Left hindlimb (tissue), 1 donor: ENCODE results near the gene GTSE1.
A peak's percentile ranks its signal among the peaks of the same experiment; 100 is the strongest.

Experiments
- DNase-seq: peaks from one replicate; pipeline ENCODE4 v3.0.0-alpha.2; 2018

The GTSE1 gene

DNA sequence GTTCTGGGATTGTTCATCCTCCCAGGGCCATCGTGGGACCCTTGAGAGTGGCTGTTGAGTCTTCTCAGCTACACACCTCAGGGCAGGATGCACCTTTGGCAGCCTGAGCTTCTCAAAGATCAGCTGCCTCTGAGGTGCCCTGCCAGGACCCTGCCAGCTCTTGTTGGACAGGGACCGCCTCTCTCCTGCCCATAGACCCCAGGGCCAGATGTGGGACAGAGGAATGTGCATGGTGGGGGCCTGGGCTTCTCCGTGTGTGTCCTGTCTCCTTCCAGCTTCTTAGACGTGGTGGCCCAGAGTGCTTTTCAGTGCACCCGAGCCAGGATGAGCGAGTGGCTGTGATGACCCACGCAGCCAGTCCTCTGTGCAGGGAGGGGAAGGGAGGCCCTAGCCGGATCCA, 32.9 kb downstream of the GTSE1 start:
- DNase-seq = no peak

DNA sequence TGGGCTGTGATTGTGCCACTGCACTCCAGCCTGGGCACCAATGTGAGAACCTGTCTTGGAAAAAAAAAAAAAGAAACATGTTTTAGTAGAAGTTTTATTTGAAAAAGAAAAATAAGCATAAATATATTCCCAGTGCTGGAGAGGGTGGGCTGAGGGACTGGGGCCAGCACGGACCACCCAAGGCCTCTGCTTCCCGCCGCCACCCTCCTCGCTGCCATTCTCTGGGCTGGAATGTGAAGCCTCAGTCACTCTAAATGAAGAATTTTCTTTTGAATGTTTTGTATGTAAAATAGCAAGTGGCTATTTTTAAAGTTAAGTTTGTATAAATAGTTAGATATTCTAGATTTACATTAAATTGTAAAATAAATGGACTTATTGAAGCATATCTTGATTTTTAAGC, 33.8 kb downstream of the GTSE1 start:
- DNase-seq = no peak

DNA sequence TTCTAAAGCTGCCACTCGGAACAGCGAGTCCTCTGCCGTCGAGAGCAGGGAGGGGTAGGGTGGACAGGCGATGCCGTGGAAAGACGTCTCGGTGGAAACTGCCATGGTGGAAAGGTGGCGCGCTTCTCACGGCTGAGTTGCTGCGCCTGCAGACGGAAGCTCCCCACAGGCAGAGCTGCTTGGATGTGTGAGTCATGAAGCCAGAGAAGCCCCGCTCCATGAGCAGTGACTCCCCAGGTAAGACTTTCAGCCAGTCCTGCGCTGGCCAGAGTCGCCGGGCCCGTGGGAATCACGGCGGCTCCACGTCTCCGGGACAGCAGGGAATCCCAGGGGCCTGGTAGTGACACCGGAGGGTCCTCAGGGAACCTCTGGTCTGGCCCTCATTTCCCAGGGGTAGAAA, 34.8 kb downstream of the GTSE1 start:
- no peak for DNase-seq

DNA sequence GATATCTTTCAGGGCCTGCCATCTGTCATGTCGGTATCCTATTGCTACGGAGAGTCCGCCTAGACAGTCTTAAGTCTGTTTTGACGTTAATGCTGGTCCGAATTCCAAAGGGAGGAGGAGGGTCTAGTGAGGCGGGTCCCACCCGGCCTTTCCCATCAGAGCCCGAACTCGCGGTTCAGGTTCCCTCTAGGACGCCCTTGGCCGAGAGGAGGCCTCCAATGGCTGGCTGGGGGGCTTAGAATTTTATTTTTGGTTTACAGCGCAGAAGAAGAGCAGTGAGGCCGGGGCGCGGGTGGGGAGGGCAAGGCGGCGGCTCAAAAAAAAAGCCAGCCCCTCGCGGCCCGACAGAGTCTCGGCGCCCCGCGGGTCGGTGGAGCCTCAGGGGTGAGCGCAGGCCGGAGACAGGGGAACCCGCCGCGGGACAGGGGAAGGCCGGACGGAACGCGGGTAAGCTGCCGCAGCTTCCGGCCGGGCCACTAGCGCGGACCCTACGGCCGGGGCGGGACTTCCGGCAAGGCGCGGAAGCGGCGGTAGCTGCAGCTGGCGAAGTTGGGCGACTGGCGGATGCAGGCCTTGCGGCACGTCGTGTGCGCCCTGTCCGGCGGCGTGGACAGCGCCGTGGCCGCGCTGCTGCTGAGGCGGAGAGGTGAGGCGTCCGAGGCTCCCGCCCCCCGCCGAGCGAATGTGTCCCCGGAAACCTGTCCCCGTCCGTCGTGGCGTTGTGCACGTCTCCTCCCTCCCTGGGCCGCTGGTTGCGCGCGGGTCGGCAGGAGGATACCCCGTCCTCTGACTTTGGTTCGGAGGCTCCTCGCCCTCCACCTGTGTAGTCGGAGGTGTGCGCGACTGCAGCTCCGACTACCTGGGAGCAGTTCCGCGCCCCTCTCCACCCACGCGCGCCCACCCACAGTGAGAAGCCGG, 38.8 kb downstream of the GTSE1 start, which contains the start of gene TRMU:
Gene TRMU (plus strand): TSS at position 514 of the 918 bp plus-strand sequence. CDS start 51 bp downstream, at position 565.
- peak; percentile 90 for DNase-seq

DNA sequence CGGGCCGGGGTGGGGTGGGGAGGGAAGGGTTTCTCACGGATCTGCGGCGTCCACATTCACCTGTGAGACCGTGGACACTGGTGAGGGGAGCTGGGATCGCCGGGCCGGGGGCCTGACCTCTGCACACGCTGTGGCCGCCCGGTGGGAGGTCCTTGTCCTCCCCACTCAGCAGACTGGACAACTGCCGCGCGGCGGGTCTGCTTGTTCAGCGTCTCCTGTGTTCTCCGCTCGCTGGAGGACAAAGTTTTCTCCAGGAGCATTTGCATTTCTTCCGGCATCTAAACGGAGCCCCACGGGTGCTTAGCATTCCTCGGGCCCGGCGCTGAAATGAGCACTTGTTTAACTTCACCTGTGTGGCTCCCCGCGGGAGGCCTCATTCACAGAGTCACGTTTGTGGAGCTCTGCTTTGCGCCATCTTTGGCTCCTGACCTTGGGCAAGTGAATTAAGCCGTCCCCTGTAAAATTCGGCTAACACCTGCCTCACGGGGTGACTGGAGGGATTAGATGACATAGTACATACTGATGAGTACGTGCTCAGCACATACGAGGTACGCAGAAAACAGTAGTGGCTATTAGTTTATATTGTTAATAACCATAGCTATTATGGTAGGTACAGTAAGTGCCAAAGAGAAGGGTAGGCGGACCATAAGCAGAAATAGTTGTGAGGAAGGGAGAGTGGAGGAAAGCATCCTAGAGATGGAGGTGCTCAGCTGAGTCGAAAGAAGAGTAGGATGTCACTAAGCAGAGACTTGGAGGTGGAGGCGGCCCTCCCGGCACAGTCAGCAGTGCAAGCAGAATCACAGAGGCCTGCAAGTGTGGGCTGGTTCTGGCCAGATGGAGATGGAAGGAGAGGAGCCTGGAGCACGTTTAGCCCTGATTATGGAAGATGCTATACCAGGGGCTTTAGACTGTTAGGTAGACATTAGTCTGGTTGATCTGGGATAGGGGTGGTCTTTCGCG, 39.7 kb downstream of the GTSE1 start:
- DNase-seq = no peak

DNA sequence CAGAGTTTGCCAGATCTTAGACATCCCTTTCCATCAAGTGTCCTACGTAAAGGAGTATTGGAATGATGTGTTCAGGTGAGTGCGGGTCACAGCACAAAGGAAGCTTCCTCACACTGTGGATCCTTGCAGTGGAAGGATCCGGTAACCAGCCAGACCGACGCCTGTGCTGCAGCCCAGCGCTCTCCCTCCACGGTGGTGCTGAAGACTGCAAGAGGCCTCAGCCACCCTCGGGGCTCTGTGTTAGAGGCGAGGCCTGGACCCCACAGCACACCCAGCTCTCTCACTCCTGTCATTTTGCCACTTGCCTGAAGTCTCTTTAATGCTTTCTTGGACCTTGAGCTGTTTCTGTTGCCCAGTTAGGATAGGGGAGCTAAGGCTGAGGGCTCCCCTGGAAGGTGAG, 41.2 kb downstream of the GTSE1 start:
- DNase-seq = peak; percentile 15

DNA sequence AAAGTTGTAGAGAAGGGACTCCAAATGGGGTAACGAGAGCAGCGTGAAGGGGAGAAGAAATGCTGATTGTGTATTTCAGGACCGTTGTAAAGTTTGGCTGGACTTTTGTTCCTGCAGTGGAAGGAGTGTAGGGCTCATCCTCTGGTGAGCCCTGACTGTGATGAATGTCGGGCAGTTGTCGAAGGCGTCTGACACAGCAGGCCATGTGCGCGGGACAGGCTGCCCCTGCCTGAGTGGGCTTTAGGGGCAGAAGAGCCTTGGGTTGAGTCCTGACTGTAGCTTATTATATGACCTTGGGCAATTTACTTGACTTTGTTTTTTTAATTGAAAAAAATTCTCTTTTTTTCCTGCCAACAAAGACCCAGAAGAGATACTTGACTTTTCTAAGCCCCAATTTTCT, 42.0 kb downstream of the GTSE1 start:
- DNase-seq = peak; percentile 7

DNA sequence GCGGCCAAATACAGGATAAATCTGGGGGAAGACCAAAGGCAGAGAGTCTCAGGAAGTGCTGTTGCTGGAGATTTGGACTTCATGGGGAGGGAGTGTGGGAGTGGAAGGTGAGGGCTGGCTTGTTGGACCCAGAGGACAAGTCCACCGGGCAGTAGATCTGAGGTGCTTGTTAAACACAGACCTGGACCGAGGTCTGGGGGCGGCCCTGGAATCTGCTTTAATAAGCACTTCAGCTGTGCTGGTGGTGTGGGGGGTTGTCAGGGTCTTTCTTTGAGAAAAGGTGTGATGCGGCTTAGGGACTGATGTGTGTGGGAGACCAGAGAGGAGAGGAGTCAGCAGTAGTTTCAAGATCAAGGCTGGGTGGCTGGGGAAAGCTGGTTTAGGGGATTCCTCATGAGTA, 43.3 kb downstream of the GTSE1 start:
- DNase-seq = peak; percentile 7

DNA sequence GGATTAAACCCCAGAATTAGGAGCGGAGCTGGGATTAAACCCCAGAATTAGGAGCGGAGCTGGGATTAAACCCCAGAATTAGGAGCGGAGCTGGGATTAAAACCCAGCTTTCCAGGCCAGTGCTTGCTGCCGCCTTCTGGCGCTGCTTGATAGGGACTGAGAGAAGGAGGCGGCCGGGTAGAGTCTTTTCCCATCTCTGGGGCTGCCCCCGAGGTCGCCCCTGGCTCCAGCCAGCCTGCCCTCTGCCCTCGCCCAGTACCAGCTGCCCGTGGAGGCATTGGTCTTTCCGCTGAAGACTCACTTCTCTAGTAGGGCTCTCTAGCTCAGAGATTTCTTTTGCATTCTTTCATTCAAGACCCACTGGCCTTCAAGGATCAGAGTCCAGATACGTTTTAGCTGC, 44.0 kb downstream of the GTSE1 start:
- no peak for DNase-seq

DNA sequence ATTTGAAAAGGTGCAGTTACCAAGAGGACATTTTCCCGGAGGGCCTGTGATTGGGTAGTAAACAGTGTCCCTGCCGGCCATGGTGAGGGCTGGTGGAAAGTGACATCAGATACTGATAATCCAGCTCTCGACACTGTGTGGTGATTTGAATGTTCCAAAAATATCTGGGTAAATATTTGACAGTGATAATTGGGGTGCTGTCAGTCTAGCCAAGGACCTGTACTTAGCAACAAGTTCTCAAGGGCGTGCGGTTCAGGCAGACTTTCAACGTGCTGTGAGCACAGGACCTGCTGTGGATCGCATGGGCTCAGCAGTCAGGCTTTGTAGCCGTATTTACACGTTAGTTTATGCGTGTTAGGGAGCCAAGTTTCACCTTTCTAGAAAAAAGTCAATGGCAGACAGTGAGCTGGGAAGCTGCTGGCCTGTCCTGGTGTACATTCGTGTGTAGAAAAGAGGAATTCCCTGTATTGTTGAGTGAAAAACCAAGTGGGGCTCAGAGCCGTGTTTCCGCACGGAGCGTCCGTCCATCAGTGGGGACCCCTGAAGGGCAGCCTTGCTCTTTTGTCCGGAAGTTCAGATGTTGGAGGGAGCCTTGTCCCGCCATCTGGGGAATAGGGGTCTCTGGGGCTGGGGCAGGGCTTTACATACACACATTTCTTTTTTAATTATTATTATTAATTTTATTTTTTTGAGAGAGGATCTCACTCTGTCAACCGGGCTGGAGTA, 50.2 kb downstream of the GTSE1 start:
- peak; percentile 11 for DNase-seq

DNA sequence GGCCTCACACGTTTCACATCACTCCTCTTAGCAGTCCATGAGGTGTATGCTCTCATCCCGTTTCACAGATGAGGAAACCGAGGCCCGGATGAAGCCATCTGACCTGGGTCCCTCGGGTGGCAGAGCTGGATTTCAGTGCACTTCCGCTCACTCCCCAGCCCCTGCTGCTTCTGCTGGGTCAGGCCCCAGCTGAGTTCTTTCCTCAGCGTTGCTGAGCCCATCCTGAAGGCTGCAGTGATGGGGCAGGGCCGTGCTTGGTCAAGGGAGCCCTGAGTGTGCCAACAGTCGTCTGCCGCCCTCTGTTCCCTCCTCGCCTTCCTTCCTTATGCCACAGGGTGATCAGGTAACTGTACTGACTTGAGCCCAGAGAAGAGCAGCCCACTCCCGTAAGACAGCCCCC, 51.0 kb downstream of the GTSE1 start:
- no peak for DNase-seq

DNA sequence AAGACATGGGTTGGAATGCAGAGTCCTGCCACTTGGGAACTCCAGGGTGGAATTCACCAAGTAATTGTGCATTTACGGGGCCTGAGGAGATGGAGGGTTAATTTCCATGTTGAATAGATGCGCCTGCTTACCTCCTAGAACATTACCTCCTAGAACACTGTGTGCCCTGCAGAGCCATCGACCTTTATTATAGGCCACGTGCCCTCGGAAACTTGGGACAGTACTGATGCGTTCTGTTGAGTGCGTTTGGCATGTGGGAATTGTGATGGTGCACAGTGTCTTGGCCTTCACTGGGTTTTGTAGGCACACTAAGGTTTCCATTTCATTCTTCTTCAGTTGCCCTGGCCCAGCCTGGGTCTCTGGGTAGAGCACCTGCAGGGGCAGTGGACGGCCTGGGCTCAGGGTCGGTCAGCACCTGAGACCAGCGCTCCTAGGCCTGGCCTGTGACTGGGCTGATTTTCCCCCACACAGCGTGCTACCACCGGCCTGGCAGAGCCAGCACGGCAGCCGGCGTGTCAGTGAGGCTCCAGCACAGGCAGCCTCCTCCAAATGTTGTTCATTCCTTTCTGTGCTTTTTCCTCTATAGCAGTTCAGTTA, 51.5 kb downstream of the GTSE1 start:
- DNase-seq = peak; percentile 7

DNA sequence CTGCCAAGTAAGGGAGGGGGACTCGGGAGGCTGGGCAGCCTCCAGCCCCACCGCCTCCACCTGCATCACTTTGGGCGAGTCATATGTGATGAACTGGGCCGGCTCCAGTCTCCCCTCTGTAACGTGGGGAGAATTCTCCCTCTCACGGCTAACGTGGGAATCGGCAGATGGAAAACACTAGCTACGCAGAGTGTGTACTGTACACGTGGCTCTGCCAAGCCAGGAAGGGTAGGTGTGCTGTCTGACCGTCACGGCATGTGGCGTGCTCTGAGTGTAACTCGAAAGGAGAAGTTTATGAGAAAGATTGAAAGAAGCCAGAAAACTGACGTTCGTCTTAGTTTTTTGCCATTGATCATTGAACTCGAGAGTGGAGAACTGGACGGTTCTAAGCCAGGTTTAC, 52.6 kb downstream of the GTSE1 start:
- DNase-seq = peak; percentile 8

DNA sequence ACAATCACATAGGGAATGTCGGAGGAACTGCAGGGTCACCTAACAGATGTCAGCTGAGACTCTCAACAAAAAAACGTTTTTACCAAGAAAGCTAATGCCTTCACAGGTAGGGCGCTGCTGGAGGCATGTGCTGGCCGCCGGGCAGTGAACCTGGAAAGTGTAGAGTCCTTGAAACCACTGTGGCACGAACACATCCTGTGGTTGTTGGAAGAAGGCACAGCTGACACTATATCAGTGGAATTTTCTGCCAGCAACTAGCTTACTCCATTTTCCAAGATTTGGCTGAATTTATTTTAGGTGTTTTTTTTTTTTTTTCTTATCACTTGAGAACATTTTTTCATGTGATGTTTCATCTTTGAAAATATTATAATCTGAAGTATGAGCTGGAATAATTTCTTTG, 53.0 kb downstream of the GTSE1 start:
- DNase-seq = no peak

DNA sequence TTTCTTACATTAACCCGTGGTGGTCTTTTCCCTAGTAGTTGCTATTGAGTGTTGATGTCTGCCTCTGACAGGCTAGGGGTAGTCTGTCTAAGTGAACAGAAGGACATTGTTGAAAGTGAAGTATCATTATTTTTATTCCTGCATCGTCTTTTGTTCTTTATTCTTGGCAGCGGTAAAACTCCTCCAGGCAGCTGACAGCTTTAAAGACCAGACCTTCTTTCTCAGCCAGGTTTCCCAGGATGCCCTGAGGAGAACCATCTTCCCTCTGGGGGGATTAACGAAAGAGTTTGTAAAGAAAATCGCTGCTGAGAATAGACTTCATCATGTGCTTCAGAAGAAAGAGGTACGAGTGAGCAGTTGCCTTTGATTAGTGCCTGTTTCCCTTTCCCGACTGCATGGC, 53.5 kb downstream of the GTSE1 start:
- no peak for DNase-seq

DNA sequence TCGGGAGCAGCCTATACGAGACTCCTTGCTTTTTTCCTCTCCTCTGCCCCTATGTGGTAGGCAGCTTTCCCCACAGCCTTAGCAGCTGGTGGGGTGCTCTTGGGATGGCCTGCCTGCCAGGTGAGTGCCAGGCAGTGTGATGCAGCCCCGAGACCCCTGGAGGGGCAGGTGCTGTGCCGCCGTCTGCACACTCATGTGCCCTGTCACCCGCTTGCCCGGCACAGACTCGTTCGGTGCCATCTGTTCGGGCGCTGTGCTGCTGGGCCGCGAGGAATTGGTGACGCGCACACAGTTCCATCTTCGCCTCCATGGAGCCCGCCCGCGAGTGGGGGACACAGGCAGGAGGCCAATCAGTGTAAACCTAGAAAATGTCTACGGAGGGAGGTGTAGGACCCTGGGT, 54.0 kb downstream of the GTSE1 start:
- peak; percentile 25 for DNase-seq

DNA sequence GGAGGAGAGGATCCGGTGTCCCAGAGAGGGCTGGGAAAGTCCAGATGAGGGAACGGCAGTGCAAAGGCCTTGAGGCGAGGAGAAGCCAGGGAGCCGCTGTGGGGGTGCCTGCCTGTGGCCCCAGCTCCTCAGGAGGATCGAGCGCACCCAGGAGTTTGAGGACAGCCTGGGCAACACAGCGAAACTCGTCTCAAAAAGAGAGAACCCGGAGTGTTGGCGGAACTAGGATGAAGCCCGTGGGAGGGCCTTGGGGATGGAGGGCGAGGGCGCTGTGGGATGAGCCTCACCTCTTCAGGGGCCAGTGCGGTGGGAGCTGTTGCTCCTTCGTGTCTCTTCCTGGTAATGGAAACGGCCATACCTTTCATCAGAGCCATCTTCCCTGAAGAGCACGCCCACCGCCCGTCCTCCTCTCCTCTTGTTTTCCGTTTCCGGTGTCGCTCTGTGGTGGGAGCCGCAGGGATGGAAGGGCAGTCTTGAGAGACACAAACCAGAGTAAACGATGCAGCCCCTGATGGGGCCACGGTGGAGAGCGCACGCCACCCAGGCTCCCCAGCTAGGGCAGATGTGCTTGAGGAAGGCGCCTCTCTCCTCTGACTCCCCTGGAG, 54.6 kb downstream of the GTSE1 start:
- no peak for DNase-seq

DNA sequence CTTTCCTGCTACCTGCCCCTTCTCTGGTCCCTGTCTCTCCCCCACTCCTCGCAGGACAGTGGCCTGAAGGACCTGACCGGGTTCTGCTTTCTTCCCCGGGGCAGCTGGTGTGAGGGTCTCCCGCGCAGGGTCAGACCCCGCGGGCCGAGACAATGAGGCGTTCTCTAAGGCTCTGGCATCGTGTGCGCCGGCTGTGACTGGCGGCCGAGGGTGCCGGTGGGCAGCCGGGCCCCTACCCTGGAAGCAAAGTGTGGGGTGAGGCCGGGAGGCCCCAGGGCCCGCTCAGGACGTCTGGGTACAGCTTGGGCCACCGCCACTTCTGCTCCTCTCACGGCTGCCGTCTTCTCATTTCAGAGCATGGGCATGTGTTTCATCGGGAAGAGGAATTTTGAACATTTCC, 55.1 kb downstream of the GTSE1 start:
- DNase-seq = no peak

DNA sequence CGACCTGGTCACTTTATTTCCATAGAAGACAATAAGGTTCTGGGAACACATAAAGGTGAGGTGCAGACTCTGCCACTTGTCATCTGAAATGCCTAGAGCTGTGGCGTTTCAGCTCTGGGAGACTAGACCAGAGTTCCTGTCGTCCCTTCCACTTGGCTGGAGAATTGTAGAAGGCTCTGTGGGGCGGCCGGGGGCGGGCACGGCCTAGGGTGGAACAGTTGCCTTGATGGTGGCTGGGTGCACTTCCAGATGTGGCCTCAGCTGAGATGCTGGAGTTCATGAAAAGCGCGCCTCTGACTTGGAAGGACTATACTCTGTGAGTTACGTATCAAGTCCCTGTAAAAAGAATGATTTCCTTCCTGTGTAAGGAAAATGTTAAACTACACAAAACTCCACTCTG, 55.6 kb downstream of the GTSE1 start:
- no peak for DNase-seq

DNA sequence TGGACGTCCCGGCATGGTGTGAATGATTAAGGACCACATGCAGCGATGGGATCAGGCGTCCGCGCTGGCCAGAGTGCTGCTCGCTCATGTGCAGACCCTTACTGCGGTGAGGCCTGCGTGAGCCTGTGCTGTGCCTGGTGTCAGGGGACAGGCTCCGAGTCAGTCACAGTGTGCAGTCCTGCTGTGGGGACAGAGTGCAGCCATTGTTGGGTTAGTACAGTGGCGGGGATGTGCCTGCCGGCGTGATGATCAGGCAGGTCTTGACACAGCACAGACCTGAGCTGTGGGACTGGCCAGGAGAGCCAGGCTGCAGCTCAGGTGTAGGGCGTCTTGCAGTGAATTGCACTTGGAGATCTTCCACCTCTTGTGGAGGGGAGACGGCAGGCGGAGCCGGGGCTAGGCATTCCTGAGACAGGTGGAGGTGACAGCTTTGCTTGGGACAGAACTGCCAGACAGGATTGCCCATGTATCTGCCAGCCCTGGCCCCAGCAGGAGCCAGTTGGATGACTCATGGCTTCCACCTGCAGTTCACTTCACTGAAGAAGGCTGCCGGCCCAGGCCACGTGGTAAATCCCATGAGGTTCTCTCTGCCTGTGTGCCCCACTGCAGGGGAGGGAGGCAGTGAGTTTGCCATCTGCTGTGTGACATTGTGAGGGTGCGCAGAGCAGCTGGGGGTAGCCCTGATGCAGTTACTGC, 56.2 kb downstream of the GTSE1 start:
- no peak for DNase-seq

DNA sequence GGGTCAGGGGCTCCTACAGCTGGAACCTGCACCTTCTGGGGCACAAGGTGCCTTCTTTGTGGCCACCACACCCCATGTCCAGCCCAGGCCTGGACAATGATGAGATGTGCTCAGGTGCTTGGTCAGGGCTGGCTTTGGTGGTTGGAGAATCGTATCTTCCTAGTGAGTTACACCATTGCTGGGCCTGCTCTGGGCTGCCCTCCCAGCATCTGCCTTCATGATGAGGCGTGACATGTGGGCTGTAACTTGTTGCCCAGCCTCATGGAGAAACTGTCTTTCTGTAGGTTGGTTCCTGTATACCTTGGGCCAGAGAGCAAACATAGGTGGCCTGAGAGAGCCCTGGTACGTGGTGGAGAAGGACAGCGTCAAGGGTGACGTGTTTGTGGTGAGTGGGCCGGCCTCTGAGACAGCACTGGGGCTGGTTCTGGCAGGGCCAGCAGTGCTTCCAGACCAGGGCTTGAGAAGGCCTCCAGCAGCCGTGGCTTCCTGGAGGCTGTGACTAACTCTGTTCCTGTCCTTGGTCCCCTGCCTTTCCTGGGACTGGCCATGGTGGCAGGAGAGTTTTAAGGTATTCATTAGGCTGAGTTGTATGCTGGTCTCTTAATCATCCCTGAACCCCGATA, 56.9 kb downstream of the GTSE1 start:
- DNase-seq = no peak
